Effector CD4-positive, alpha-beta T cell (primary cell): ENCODE results near the gene SMAP1.
"Not testable (repeated sequence)": the region's sequence is repeated elsewhere in the genome, so short reads cannot be mapped to it uniquely, and the experiment has no call there.

Experiments used
- DNase-seq: peaks from one replicate; pipeline ENCODE4 v3.0.0-alpha.2; 2020

The SMAP1 gene

DNA sequence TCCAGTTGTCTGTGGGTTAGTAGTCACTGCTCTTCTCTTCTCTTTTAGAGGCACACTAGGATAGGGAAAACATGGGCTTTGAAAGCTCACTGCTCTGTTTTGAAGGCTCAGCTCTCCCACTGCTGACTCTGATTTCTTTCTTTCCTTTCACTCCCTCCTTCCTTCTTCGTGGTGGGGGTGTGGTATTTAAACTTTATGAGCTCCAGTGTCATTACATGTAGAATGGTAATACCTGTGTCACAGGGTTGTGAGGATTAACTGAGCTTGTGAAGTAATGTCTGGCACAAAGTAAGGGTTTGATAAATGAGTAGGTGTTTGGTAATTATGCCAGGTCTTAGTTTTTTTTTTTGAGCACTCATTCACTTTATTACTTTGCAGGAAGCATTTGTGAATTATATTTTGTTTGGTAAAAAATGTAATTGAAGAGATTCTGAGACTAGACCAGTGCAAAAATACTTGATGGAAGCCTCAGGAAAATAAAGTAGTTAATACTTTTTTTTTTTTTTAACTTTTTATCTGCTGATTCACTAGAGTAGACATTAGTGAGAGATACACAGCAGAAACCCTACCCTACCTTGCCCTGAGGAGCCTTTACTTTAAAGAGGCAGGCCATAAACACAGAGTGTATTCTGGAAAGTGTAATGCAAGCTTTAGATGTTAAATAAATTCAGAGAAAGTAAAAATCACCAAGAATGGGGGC, 17.3 kb downstream of the SMAP1 start:
- DNase-seq: no peak

DNA sequence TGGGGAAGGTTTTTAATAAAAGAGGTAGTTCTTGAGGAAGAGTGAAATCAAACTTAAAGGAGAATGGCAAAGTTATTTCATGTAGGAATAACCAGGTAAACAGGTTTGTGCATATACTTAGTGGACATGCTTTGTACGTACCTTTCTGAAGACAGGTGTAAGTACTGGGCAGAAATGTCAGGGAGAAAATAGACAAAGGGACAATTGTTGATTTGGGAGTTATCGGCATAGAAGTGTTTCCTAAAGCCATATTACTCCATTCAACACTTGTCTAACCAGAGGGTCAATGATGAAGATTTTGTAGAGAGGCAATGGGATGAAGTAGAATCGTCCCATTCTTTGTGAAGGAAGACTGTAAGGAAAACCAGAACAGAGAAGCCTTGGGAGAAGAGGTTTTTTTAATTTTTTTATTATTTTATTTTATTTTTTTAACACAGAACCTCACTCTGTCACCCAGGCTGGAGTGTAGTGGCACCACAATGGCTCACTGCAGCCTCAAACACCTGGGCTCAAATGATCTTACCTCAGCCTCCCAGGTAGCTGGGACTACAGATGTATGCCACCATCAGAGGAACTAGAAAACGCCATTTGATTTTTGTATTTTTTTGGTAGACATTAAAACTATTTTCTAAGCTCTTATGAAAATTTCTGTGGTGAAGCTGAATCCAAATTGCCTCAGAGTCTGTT, 18.0 kb downstream of the SMAP1 start:
- DNase-seq: no peak

DNA sequence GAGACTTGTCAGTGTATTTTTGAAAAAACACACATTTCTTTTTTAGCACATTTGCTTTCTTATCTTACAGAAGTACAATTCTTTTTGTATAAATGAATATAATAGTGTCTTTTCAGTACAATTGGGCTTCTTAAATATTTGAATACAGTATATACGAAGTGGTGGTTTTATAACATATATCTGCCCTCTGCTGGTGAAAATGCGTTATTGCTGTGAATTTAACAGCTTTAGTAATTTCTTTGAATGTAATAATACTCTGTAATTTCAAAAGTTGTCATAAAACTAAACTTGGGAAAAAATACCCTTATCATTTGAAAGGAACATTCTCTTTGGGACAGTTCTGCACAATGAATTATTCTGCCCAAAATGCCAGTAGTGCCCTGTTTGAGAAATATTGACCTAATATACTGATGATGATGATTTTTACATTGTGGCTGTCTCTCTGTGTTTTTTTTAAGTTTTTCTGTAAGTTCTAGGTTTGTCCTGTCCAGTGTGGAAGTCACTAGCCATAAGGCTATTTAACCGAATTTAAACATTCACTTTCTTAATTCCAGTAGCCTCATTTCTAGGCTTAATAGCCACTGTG, 19.0 kb downstream of the SMAP1 start:
- peak; percentile 16 for DNase-seq

DNA sequence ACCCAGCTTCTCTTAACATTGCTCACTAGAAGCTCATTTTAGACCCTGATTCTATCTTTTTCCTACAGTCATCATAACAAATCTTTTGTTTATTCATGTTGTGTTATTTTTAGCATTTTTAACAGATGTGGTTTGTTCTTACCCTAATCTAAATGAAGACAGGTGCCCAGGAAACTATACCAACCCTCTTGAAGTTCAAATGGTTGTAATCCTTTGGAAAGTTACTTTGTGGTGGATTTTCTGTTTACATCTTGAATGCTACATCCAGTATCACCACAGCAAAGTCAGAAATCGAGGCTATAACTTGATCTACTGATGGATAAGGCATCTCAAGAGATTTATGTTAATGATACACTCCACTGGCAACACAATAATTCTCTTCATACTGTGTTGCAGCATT, 26.2 kb downstream of the SMAP1 start:
- DNase-seq: no peak

DNA sequence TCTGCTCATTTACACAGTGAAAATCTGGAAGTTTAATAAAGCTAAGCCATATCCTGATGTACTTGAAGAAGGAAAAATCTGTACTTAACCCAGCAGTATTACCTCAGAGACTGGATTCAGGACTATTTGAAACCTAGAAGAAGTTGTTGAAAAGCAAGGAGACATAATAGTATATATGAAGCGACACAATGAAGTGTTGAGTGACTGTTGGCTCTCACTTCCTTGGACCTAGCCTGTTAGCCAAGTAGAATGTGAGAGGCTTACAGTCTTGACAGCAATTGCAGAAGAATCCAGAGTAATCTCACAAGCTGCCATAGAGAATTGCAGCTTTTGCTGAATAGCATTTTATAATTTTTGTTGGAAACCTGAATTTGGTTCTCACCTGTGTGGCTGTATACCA, 26.7 kb downstream of the SMAP1 start:
- no peak for DNase-seq

DNA sequence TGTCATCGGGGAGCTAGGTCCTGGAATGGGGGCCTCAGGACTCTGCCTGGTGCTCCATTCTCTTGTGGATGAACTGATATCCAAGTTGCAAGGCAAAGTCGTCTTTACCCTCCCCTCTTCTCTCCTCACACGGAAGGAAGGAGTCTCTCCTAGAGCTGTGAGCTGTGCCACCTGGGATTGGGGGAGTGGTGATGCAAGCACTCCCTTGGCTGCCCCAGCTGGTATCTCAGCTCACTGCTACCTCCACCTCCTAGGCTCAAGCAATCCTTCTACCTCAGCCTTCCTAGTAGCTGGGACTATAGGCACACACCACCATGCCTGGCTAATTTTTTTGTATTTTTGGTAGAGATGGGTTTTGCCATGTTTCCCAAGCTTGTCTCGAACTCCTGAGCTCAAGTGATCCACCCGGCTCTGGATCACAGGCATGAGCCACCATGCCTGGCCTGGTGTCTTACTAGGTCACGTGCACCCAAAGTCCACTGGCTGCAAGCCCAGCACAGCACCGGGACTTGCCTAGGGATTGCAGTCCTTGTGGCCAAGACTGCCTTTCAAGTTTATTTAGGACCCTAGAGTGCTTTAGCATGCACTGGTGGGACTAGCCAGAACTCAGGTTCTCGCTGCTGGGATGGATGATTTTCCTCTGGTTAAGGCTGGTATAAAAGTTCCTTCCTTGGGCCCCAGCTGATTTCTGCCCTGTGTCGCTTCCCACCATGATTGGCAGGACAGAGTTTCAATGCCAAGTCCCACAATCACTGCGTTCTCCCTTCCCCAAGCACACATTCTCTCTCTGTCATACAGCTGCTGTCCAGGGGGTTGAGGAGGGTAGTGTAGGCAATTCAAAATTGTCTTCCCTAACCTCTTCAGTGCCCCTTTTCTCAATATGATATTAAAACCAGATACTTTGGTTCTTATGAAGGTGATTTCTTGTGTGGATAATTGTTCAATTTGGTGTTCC, 33.5 kb downstream of the SMAP1 start:
- no peak for DNase-seq

DNA sequence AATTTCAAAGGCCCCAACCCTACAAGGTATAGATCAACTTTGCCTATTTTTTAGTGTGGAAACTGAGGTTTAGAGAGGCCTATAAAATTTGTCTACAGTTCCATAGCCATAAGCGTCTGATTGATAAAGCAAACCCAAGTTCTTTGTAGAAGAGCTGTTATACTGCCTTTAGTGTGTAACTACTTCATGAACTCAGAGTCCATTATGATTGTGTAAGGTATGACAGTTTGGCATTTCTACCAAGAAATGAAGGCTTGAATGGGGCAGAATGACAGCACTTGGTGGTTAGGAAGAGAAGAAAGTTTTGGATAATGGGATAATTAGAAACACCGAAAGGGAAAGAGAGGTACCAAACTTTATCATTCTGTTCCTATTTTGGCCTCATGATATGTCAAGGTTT, 38.1 kb downstream of the SMAP1 start:
- DNase-seq: no peak

DNA sequence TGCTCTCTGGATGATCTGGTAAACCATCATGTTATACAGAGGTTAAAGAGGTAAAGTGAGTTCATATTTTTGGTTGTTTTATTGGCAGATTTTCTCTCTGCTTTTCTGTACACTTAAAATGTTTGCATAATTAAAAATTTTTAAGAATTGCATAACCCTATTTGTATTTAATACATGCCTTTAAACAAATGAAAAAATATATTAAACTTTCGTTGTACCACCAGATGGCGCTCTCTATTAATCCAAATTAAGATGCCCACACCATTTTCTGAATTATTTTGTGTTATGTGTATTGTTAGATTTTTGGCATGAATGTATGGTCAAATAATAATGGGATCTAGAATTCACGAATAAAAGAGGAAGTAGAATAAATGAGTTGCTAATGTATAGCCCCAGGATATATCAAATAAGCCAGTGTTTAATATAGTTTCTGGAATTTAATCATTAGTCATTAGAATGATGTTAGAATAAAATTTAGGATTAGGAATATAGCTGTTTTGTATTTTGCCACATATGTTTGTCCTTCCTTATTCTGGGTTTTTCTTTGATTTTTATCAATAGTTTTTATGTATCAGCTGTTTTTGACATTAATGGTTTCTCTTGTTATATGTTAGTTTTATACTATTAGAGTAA, 38.9 kb downstream of the SMAP1 start:
- no peak for DNase-seq

DNA sequence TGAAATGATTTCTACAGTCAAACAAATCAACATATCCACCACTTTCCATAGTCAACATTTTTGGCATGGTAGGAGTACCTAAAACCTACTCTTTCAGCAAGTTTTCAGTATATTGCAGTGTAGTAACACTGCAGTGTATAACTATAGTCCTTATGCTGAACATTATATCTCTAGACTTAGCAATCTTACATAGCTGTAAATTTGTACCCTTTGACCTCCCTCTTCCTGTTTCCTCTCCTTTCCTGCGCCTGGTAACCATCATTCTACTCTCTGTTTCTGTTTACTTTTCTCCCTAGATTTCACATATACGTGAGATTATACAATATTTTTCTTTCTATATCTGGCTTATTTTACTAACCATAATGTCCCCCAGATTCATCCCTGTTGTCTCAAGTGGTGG, 40.2 kb downstream of the SMAP1 start:
- no peak for DNase-seq

DNA sequence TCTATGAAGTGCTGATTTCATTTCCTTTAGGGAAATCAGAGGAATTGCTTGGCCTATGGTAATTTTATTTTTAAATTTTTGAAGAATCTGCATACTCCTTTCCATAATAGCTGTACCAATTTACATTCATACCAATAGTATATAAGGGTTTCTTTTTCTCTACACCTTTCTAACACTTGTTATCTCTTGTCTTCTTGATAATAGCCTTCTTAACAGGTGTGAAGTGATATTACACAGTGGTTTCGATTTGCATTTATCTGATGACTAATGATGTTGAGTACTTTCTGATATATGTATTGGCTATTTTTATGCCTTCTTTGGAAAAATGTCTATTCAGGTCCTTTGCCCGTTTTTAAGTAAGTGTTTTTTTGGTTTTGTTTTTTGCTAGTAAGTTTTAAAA, 40.8 kb downstream of the SMAP1 start:
- no peak for DNase-seq

DNA sequence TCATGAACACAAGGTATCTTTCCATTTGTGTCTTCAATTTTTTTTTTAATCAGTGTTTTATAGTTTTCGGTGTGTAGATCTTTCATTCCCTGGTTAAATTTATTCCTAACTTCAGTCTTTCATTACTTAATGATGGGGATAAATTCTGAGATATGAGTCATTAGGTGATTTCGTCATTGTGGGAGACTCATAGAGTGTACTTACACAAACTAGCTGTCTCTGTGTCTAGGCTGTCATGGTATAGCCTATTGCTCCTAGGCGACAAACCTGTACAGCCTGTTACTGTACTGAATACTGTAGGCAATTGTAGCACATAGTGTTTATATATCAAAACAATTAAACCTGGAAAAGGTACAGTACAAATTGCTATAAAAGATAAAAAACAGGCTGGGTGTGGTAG, 42.1 kb downstream of the SMAP1 start:
- no peak for DNase-seq

DNA sequence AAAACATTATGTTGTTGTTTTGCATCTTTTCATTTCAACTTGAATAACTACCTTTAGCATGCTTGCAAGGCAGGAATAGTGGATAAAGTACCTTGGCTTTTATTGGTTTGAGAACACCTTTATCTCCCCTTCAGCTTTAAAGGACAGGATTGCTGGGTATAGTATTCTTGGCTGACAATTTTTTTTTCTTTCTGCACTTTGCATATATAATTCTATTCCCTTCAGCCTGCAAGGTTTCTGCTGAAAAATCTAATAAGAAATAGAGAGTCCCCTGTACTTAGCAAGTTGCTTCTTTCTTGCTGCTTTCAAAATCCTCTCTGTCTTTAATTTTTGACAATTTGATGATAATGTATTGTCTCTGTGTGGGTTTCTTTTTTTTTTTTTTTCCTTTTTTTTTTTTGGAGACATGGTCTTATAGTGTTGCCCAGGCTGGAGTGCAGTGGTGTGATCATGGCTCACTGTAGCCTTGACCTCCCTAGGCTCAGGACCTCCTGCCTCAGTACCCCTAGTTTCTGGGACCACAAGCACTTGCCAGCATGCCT, 47.1 kb downstream of the SMAP1 start:
- DNase-seq: no peak

DNA sequence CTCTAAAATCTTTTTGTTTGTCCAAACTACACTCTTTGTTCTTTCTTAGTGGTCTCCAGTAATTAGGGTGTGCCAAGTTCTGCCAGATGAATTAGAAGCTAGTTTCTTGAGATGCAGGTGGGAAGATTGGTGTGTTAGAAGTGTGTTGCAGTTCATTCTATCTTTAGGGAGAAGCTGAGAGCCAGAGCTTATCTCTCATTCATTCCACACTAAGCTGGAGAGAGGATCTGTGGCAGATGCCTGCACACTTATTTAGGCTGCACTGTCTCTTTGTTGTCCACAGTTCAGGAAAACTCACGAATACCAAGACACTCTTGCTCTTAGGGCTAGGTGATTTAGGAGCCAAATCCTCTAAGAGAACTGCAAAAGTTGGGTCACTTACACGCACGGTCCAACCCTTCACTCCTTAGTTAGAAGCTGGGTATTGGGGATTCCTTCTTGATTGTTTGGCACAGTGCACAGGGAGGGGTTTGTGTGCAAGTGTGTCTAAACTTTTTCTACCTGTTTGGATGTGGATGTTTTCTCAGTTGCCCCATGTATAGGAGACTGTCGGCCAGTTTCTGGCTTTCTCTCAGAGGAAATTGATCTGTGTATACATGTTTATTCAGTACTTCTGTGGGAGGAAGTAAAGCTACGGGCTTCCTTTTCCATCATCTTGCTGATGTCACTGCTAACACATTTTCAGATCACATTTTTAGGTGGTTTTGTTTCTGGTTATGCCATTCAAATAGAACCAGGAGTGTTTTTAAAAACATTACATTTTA, 49.5 kb downstream of the SMAP1 start:
- DNase-seq: no peak

DNA sequence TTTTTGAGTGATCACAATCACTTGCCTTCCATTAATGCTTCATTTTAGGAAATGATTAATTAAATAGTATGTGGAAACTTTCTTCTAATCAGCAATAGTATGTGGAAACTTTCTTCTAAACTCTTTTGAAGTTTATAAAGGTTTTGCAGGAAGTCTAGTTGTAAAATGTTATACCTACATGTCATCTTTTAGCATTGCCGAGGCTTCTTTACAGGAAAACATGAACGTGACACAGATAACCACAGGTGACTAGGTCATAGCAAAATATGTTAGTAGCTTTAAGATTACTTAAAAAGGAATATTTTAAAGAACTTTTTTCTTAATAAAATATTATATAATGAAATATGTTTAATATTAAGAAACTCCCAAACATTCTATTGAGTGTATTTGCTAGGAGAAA, 56.8 kb downstream of the SMAP1 start:
- DNase-seq: no peak

DNA sequence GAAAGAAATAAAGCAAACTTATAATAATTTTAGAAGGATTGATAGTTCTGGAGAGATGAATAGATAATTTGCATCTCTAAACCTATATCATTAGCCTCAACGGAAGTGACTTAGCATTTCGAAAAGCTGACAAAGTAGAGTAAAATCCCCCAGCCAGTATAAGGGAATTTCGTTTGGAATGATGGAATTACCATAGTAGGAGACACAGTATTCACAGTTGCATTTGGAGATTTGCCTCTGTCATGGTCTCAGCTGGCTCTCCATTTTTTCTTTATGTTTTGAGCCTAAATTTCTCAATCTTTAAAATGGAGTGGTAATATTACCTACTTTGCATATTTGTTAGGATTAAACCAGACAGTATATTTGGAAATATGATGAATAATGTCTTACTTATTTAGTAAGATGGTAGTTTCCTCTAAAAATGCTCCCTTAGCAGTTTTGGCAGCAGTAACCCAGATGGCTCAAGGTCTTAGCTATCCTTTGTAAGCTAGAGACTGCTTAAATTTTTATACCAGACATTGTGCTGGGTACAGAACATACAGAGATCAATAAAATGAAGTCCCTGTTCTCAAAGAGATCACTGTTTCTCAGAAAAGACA, 58.2 kb downstream of the SMAP1 start:
- DNase-seq: no peak

DNA sequence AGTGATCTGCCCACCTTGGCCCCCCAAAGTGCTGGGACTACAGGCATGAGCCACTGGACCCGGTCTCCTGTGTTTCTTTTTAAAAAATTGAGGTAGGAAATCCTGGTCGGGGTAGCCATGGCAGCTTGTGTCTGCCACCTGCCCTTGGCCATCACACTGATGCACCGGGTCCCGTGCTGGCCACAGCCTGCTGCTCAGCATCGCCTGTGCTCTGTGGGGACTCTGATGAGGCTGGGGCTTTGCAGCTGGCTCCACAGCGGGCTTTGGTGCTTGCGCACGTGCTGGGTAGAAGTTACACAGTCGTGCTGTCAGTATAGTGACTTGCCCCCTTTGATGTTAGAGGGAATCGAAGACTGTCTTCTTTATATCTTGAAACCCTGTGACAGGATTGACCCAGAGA, 66.7 kb downstream of the SMAP1 start:
- DNase-seq: no peak

DNA sequence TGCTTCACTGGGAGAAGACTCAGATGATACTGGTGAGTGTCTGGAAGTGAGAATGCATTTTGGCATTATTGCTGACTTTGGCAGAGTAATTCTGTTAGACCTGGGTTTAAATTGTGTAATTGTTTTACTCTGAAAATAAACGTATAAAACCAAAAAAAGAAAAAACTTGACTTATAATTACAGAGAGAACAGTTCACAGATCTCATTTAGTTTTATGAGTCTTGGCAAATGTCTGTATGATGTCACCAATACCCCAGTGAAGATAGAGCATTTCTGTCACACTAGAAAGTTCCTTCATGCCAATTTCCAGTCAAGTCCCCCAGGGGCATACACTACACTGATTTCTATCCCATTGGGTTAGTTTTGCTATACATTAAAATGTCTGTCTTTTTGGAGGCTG, 67.3 kb downstream of the SMAP1 start:
- no peak for DNase-seq

DNA sequence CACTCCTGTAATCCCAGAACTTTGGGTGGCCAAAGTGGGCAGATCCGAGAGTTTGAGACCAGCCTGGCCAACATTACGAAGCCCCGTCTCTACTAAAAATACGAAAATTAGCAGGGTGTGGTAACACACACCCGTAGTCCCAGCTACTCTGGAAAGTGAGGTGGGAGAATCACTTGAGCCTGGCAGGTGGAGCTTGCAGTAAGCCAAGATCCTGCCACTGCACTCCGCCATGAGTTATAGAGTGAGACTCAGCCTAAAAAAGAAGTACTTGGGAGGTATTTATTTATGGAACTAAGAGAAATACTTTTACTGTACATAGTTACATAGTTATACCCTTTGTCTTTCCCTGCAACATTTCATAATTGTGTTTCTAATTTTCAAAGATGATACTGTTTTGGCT, 67.8 kb downstream of the SMAP1 start:
- no peak for DNase-seq

DNA sequence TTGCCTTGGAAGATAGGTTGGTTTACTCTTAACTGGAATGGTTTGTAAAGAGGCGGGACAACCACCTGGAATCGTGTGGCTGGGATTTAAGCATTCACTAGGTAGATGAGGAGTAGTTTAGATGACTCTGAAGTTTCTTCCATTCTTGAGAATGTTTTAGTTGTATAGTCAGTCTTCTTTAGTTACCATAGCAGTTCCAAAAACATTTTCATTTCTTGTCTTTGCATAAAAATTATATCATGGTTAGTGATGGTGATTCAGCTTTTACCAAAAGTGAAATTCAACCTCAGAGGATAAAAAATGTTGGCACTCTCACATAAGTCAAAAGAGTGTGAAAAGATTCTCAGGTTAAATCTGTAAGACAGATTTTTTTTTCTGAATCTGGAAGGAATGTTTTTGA, 70.3 kb downstream of the SMAP1 start:
- DNase-seq: no peak

DNA sequence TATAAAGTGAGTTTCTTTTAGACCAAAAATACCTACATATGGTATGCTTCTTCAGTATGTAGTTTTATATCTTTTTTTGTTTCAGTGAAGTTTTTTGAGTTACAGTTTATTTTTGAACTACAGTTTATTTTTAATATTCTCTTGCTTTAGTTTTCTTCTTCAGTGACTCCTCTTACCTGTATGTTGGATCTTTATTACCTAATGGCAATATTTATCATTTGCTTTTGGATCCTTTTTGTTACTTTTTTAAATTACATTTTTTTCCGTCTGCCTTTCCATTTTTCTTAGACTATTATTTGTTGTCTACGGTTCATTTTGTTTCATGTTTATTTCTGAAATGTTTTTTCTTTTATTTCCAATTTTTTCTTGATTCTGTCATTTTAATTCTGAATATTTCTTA, 71.9 kb downstream of the SMAP1 start:
- DNase-seq: no peak

DNA sequence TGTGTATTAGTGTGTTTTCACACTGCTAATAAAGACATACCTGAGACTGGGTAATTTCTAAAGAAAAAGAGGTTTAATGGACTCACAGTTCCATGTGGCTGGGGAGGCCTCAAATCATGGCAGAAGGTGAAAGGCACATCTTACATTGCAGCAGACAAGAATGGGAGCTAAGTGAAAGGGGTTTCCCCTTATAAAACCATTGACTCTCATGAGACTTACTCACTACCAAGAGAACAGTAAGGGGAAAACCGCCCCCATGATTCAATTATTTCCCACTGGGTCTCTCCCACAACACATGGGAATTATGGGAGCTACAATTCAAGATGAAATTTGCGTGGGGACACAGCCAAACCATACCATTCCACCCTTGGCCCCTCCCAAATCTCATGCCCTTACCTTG, 73.1 kb downstream of the SMAP1 start:
- not testable (repeated sequence) for DNase-seq
